Measurements from ENCODE around the gene KIF26B. TPM values are rescaled to one million over a fixed set of nuclear protein-coding genes. Genes with fewer than 3 reads are reported as not detected.
"Not testable (repeated sequence)": the region's sequence is repeated elsewhere in the genome, so short reads cannot be mapped to it uniquely, and the experiment has no call there.

KIF26B gene
- total RNA-seq, 3 donors from 2014 or later (not counting 1 experiment from before 2014, with no cell fraction given), result 0.16 to 0.96 (median 0.18) TPM

DNA sequence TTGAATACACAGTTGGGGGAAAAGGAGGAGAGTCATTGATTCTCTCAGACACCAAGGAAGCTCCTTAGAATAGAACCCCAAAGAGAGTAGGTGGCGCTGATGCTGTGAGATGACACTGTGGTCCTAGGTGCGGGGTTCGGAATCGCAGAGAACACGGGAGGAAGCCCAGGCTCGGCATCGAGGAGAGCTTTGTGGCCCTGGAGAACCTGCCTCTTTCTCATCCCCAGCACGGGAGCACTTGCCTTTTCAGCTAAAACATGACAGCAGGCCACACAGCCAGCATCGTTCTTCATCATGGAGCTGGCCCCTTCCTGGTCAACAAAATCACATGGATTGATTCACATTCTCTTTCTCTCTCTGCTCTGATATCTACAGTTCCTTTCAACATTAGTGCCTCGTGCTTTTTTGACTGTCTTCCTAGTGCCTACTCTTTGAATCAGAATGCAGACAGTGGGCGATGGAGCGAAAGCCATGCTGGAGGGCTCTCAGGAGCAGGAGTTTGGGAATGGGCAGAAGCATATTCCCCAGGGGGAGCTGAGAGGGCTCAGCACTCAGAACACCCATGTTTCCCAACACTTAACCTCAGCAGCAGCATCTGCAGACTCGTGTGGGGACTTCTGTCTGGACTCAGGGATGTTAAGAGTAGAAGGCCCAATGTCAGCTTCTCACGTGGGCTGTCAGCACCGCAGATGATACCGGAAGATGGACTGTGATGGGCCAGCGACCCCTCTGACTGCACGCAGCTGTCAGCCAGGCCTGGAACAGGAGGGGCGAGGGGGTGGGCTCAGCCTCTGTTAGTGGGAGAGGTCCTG, 539.4 kb downstream of the KIF26B start:
- TF ChIP-seq, protein P1, sequence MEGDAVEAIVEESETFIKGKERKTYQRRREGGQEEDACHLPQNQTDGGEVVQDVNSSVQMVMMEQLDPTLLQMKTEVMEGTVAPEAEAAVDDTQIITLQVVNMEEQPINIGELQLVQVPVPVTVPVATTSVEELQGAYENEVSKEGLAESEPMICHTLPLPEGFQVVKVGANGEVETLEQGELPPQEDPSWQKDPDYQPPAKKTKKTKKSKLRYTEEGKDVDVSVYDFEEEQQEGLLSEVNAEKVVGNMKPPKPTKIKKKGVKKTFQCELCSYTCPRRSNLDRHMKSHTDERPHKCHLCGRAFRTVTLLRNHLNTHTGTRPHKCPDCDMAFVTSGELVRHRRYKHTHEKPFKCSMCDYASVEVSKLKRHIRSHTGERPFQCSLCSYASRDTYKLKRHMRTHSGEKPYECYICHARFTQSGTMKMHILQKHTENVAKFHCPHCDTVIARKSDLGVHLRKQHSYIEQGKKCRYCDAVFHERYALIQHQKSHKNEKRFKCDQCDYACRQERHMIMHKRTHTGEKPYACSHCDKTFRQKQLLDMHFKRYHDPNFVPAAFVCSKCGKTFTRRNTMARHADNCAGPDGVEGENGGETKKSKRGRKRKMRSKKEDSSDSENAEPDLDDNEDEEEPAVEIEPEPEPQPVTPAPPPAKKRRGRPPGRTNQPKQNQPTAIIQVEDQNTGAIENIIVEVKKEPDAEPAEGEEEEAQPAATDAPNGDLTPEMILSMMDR (IDR thresholded peaks at IDR 0.05), result no peak
- Mint-ChIP-seq H3K4me1 (peaks cover 7 to 11% of the 10 kb centered on the region in 2 donors), H3K27ac (no peak overlapping the region), H3K27me3 (ENCODE audit: low read depth in 2 of 2) (peaks cover 3 to 8% of the 10 kb centered on the region in 2 donors), H3K4me3 (no peak overlapping the region), H3K9me3 (no peaks in the 10 kb centered on the region), H3K36me3 (no peaks in the 10 kb centered on the region)
- no peaks in the 10 kb centered on the region for H3K9me3 ChIP-seq (ENCODE audit: control insufficient read depth, insufficient read depth, low read length)
- no peak overlapping the region for H3K4me3 ChIP-seq (ENCODE audit: low read length)
- DNase-seq (no peak), ATAC-seq (no peak)
- H3K36me3 ChIP-seq (ENCODE audit: control insufficient read depth, insufficient read depth, low read length), result no peaks in the 10 kb centered on the region
- H3K27ac ChIP-seq (ENCODE audit: low read length), result no peak overlapping the region
- no peaks in the 10 kb centered on the region for H3K27me3 ChIP-seq (ENCODE audit: control insufficient read depth, insufficient read depth, low read length)
- intact Hi-C loops (cut with micrococcal nuclease), result no loop called here
- no peaks in the 10 kb centered on the region for H3K4me1 ChIP-seq (ENCODE audit: control insufficient read depth, insufficient read depth, low read length)
- WGBS (ENCODE audit: insufficient coverage), result 89% methylated on average over 19 of the region's 19 CpGs

DNA sequence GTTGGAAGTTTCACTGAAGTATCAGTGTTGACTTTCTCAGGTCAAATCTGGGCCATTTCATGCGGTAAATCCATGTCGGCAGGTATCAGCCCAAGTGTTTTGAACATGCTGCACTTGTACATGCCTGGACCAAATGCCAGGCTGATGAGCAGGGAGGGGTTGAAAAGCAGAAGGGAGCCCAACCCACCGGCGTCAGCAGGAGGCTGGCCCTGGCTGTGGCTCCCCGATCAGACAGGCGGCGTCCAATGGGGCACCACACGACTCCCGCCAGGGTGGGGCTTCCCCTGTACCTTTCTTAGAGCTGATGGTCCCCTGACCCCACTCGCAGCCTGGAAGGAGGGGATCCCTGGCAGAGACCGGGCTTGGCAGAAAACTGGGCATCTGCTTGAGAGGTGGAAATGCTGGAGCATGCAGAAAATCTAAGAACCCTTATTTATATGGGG, 540.0 kb downstream of the KIF26B start:
- no peaks in the 10 kb centered on the region for H3K36me3 ChIP-seq (ENCODE audit: control insufficient read depth, insufficient read depth, low read length)
- Mint-ChIP-seq H3K9me3 (no peaks in the 10 kb centered on the region), H3K36me3 (no peaks in the 10 kb centered on the region), H3K4me3 (no peak overlapping the region), H3K4me1 (peaks cover 7 to 11% of the 10 kb centered on the region in 2 donors), H3K27ac (no peak overlapping the region), H3K27me3 (ENCODE audit: low read depth in 2 of 2) (peaks cover 3 to 8% of the 10 kb centered on the region in 2 donors)
- 86% methylated on average over 11 of the region's 11 CpGs for WGBS (ENCODE audit: insufficient coverage)
- intact Hi-C loops (cut with micrococcal nuclease), result no loop called here
- no peaks in the 10 kb centered on the region for H3K4me1 ChIP-seq (ENCODE audit: control insufficient read depth, insufficient read depth, low read length)
- TF ChIP-seq, protein P1 (IDR thresholded peaks at IDR 0.05), result no peak
- DNase-seq, result no peak
- H3K27ac ChIP-seq (ENCODE audit: low read length), result no peak overlapping the region
- H3K4me3 ChIP-seq (ENCODE audit: low read length), result no peak overlapping the region
- H3K9me3 ChIP-seq (ENCODE audit: control insufficient read depth, insufficient read depth, low read length), result no peaks in the 10 kb centered on the region
- H3K27me3 ChIP-seq (ENCODE audit: control insufficient read depth, insufficient read depth, low read length), result no peaks in the 10 kb centered on the region
- no peak for ATAC-seq

DNA sequence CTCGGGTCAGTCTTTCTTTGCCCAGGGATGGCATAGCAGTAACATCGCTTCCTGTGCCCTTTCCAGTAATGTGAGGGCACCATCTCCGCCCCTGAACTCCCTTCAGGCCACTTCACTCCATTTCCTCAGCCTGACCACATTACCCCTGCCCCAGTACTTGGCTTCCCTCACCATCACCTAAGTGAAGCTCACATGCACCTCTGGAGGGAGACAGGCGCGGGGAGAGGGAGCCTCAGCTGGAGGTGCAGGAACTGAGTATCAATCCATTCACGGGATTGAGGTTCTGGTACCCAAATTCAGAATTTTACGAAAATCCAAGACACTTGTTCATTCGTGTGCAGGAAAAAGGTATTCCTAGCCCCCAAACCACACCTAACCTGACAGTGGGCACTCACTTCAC, 540.4 kb downstream of the KIF26B start:
- TF ChIP-seq, protein P1 (IDR thresholded peaks at IDR 0.05), result no peak
- H3K4me1 ChIP-seq (ENCODE audit: control insufficient read depth, insufficient read depth, low read length), result no peaks in the 10 kb centered on the region
- peaks cover 7 to 10% of the 10 kb centered on the region in 2 donors for H3K4me1 Mint-ChIP-seq
- H3K27ac ChIP-seq (ENCODE audit: low read length), result no peak overlapping the region
- H3K36me3 Mint-ChIP-seq, result no peaks in the 10 kb centered on the region
- peaks cover 3 to 8% of the 10 kb centered on the region in 2 donors for H3K27me3 Mint-ChIP-seq (ENCODE audit: low read depth in 2 of 2)
- no peak overlapping the region for H3K4me3 Mint-ChIP-seq
- H3K27me3 ChIP-seq (ENCODE audit: control insufficient read depth, insufficient read depth, low read length), result no peaks in the 10 kb centered on the region
- no peaks in the 10 kb centered on the region for H3K9me3 Mint-ChIP-seq
- no peak overlapping the region for H3K4me3 ChIP-seq (ENCODE audit: low read length)
- no peak for ATAC-seq
- WGBS (ENCODE audit: insufficient coverage), result 87% methylated on average over 8 of the region's 8 CpGs
- H3K36me3 ChIP-seq (ENCODE audit: control insufficient read depth, insufficient read depth, low read length), result no peaks in the 10 kb centered on the region
- H3K27ac Mint-ChIP-seq, result no peak overlapping the region
- DNase-seq, result no peak
- H3K9me3 ChIP-seq (ENCODE audit: control insufficient read depth, insufficient read depth, low read length), result no peaks in the 10 kb centered on the region
- intact Hi-C loops (cut with micrococcal nuclease), result no loop called here

DNA sequence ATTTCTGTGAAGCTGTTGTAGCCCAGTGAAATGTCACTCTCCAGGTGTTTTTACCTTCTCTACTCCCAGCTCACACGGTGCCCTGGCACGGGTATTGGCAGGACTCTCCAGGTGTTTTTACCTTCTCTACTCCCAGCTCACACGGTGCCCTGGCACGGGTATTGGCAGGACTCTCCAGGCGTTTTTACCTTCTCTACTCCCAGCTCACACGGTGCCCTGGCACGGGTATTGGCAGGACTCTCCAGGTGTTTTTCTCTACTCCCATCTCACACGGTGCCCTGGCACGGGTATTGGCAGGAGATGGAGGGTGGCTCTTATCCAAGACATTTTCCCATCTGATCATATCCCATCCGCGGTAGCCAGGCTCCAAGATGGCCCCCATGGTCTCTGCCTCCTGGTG, 540.9 kb downstream of the KIF26B start:
- ATAC-seq; H3K36me3 Mint-ChIP-seq; DNase-seq; H3K27ac ChIP-seq (ENCODE audit: low read length); H3K27me3 ChIP-seq (ENCODE audit: control insufficient read depth, insufficient read depth, low read length); H3K9me3 ChIP-seq (ENCODE audit: control insufficient read depth, insufficient read depth, low read length); H3K4me1 Mint-ChIP-seq; H3K9me3 Mint-ChIP-seq; H3K36me3 ChIP-seq (ENCODE audit: control insufficient read depth, insufficient read depth, low read length); intact Hi-C loops (cut with micrococcal nuclease); H3K27me3 Mint-ChIP-seq (ENCODE audit: low read depth in 2 of 2); H3K4me3 Mint-ChIP-seq; H3K4me3 ChIP-seq (ENCODE audit: low read length); H3K4me1 ChIP-seq (ENCODE audit: control insufficient read depth, insufficient read depth, low read length); H3K27ac Mint-ChIP-seq: not testable (repeated sequence)
- WGBS (ENCODE audit: insufficient coverage), result 94% methylated on average over 11 of the region's 11 CpGs
